HepG2 (cell line): ENCODE measurements around the gene BORCS5. TPM values are rescaled to one million over a fixed set of nuclear protein-coding genes. Genes with fewer than 3 reads are reported as not detected.

Source experiments
- MBD4 ChIP-seq: IDR thresholded peaks from 2 replicates; pipeline ENCODE4 v1.6.1; 2012; ENCODE audit warnings: low read length, inconsistent platforms, borderline replicate concordance
- MYPOP ChIP-seq: sonication (generic); formaldehyde crosslinking; IDR thresholded peaks from 2 replicates; pipeline ENCODE4 v1.8.1; 2023; ENCODE audit warnings: mild to moderate bottlenecking, moderate library complexity, missing genetic modification reagents
- NCOA5 ChIP-seq: sonication (generic); formaldehyde crosslinking; IDR thresholded peaks from 2 replicates; pipeline ENCODE4 v1.4.0; 2020; ENCODE audit warnings: missing genetic modification reagents
- NFIC ChIP-seq: IDR thresholded peaks from 2 replicates; pipeline ENCODE4 v1.6.1; 2012; ENCODE audit warnings: mild to moderate bottlenecking, low read length, inconsistent platforms
- PPARG ChIP-seq: conservative IDR thresholded peaks from 2 replicates; pipeline ENCODE4 v1.6.1; 2016; ENCODE audit warnings: missing biosample characterization, missing genetic modification reagents
- PRDM15 ChIP-seq: sonication (generic); formaldehyde crosslinking; IDR thresholded peaks from 2 replicates; pipeline ENCODE4 v1.4.0; 2020; ENCODE audit warnings: missing genetic modification reagents
- PRPF4 ChIP-seq: fragments of 200-400 bp; formaldehyde crosslinking; IDR thresholded peaks from 2 replicates; pipeline ENCODE4 v1.6.1; 2016; ENCODE audit warnings: low read length, low read depth; ENCODE audit not compliant: poor library complexity, severe bottlenecking
- TAF1 ChIP-seq: sonication (generic); formaldehyde crosslinking; IDR thresholded peaks from 2 replicates; pipeline ENCODE4 v1.4.0; 2020; ENCODE audit warnings: missing genetic modification reagents
- ZBTB2 ChIP-seq: sonication (generic); formaldehyde crosslinking; IDR thresholded peaks from 2 replicates; pipeline ENCODE4 v1.8.0; 2022; ENCODE audit warnings: low read depth, missing genetic modification reagents
- ZNF12 ChIP-seq: sonication (generic); formaldehyde crosslinking; IDR thresholded peaks from 2 replicates; pipeline ENCODE4 v1.5.0; 2020; ENCODE audit warnings: missing genetic modification reagents
- ZNF280B ChIP-seq: sonication (generic); formaldehyde crosslinking; IDR thresholded peaks from 2 replicates; pipeline ENCODE4 v1.5.0; 2020; ENCODE audit warnings: missing genetic modification reagents, mild to moderate bottlenecking, borderline replicate concordance
- polyA plus RNA-seq, 8 experiments: library from polyadenylated mRNA; depleted of rRNA in 3 of 8; stranded (reverse) in 7 of 8; unstranded in 1 of 8; fragments of >200 nt; fragmentation: Illumina TruSeq in 4 of 8; extraction: Trizol in 4 of 8; gene quantifications; 2 replicates each; pipeline versions ENCODE4 v1.2.1 to v1.2.3, GENCODE V29; 2011 to 2016; ENCODE audit warnings: low read depth in 4 of 8, missing spikeins in 1 of 8, mixed read lengths in 1 of 8; ENCODE audit not compliant: insufficient read depth in 1 of 8
- total RNA-seq, 5 experiments: library from RNA; depleted of rRNA; stranded (reverse); fragments of >200 nt; fragmentation: Illumina TruSeq; extraction: Trizol; gene quantifications; 2 replicates each; pipeline ENCODE4 v1.2.3, GENCODE V29; 2016; ENCODE audit warnings: low read depth in 1 of 5
- TF ChIP-seq, protein P1 (sequence below): sonication (generic); formaldehyde crosslinking; IDR thresholded peaks from 2 replicates; pipeline ENCODE4 v1.4.0; 2020; ENCODE audit warnings: missing genetic modification reagents
- TF ChIP-seq, protein P2 (sequence below): sonication (generic); formaldehyde crosslinking; IDR thresholded peaks from 2 replicates; pipeline ENCODE4 v1.5.0; 2020; ENCODE audit warnings: missing genetic modification reagents, mild to moderate bottlenecking, borderline replicate concordance
- TF ChIP-seq, protein P3 (sequence below): sonication (generic); formaldehyde crosslinking; IDR thresholded peaks from 2 replicates; pipeline ENCODE4 v1.4.0; 2020; ENCODE audit warnings: missing genetic modification reagents

The BORCS5 gene
- total and polyA plus RNA-seq, 2 of the 13 experiments (the other 11 are each of a cell fraction or from before 2014, with no cell fraction given) = 3.9 to 4.7 TPM

DNA sequence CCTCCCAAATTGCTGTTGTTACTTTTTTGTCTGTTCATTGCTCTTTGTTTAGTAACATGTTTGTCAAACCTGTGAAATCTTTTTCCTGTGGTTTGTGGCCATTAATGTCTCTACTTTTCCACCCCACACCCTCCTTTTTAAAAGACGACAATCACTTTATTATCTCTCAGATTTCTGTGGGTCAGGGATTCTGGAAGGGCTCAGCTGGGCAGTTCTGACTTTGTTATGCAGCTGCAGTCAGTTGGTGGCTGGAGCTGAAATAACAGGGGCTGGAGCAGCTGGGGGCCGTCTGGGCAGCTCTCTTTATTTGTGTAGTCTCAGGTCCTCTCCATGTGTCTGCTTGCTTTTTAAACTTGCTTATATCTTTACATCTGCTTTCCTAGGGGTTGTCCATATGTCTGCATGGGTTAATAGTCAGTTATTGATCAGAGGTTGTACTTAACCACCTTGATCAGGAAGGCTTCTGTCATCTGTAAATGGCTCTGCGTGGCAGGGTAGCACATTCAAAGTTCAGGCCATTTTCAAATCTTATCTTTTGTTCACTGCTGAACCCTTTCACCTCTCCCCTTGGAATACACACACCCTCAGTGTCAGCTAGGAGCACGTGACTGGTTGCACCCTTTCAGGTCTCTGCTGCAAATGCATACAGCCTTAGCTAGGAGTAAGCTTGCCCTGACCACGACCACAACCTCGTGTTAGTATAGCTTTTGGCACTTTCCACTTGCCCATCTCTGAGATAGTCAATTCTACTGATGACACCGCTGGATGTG is 27.9 kb downstream of the BORCS5 start (continued):
- TF ChIP-seq TAF1 (CRISPR knock-in tag) (peak; percentile 46; the same call in 1 of the 2 replicates), ZNF280B (CRISPR knock-in tag) (no peak), PRDM15 (no peak), NFIC (0 out of 2 replicates have a peak, but pooled peaks have one; percentile 25), MBD4 (no peak), MYPOP (CRISPR knock-in tag) (no peak), PRPF4 (no peak), ZBTB2 (CRISPR knock-in tag) (no peak), ZNF12 (CRISPR knock-in tag) (no peak), PPARG (CRISPR knock-in tag) (peak; percentile 78), NCOA5 (CRISPR knock-in tag) (no peak)
- TF ChIP-seq, protein P1, sequence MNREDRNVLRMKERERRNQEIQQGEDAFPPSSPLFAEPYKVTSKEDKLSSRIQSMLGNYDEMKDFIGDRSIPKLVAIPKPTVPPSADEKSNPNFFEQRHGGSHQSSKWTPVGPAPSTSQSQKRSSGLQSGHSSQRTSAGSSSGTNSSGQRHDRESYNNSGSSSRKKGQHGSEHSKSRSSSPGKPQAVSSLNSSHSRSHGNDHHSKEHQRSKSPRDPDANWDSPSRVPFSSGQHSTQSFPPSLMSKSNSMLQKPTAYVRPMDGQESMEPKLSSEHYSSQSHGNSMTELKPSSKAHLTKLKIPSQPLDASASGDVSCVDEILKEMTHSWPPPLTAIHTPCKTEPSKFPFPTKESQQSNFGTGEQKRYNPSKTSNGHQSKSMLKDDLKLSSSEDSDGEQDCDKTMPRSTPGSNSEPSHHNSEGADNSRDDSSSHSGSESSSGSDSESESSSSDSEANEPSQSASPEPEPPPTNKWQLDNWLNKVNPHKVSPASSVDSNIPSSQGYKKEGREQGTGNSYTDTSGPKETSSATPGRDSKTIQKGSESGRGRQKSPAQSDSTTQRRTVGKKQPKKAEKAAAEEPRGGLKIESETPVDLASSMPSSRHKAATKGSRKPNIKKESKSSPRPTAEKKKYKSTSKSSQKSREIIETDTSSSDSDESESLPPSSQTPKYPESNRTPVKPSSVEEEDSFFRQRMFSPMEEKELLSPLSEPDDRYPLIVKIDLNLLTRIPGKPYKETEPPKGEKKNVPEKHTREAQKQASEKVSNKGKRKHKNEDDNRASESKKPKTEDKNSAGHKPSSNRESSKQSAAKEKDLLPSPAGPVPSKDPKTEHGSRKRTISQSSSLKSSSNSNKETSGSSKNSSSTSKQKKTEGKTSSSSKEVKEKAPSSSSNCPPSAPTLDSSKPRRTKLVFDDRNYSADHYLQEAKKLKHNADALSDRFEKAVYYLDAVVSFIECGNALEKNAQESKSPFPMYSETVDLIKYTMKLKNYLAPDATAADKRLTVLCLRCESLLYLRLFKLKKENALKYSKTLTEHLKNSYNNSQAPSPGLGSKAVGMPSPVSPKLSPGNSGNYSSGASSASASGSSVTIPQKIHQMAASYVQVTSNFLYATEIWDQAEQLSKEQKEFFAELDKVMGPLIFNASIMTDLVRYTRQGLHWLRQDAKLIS = no peak
- TF ChIP-seq, protein P2, sequence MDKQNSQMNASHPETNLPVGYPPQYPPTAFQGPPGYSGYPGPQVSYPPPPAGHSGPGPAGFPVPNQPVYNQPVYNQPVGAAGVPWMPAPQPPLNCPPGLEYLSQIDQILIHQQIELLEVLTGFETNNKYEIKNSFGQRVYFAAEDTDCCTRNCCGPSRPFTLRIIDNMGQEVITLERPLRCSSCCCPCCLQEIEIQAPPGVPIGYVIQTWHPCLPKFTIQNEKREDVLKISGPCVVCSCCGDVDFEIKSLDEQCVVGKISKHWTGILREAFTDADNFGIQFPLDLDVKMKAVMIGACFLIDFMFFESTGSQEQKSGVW (CRISPR knock-in tag) = no peak
- TF ChIP-seq, protein P3, sequence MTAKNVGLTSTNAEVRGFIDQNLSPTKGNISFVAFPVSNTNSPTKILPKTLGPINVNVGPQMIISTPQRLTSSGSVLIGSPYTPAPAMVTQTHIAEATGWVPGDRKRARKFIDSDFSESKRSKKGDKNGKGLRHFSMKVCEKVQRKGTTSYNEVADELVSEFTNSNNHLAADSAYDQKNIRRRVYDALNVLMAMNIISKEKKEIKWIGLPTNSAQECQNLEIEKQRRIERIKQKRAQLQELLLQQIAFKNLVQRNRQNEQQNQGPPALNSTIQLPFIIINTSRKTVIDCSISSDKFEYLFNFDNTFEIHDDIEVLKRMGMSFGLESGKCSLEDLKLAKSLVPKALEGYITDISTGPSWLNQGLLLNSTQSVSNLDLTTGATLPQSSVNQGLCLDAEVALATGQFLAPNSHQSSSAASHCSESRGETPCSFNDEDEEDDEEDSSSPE = peak; percentile 52; the same call in 1 of the 2 replicates
